Erythroblast (primary cell): ENCODE data around the gene AGO4.
A peak's percentile ranks its signal among the peaks of the same experiment; 100 is the strongest.
"Not testable (repeated sequence)": the region's sequence is repeated elsewhere in the genome, so short reads cannot be mapped to it uniquely, and the experiment has no call there.

Experiments
- DNase-seq, 2 experiments: peaks; one replicate each; lab custom pipeline; 2025; lab: John Stamatoyannopoulos, UW
- GATA1 ChIP-seq: IDR thresholded peaks from 2 replicates; pipeline ENCODE4 v1.6.1; 2011; ENCODE audit warnings: low read depth, mild to moderate bottlenecking, control low read depth, low read length, moderate library complexity
- POLR2A ChIP-seq: IDR thresholded peaks from 2 replicates; pipeline ENCODE4 v1.6.1; 2011; ENCODE audit warnings: mild to moderate bottlenecking, low read length

AGO4 gene

GRCh38 chr1:35863881-35864625, 56.2 kb downstream of the AGO4 start:
- TF ChIP-seq POLR2A (no peak), GATA1 (no peak)
- DNase-seq: no peak

GRCh38 chr1:35864813-35865212, 57.0 kb downstream of the AGO4 start:
- no peak for DNase-seq

DNA sequence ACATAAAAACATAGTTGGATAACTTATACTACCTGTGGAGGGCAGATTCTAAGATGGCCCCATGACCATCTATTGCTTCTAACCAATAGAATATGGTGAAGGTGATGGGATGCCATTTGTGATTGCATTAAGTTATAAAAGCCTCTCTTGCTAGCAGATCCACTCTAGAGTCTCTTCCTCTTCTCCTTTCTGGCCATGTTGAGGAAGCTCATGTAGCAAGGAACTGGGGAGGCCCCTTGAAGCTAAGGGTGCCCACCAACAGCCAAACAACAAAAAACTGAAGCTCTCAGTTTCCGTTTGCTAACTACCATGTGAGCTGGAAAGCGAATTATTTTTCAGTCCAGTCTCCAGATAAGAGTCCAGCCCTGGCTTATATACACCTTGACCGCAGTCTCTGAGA, 59.2 kb downstream of the AGO4 start:
- DNase-seq: no peak
- TF ChIP-seq POLR2A (no peak), GATA1 (no peak)

More at GRCh38 chr1:35864813-35865212, 57.0 kb downstream of the AGO4 start:
- no peak for TF ChIP-seq GATA1
- TF ChIP-seq POLR2A: no peak

- DNase-seq: not testable (repeated sequence)
These were observed 61.6 kb downstream of the AGO4 start for GRCh38 chr1:35869245-35869950.

DNA sequence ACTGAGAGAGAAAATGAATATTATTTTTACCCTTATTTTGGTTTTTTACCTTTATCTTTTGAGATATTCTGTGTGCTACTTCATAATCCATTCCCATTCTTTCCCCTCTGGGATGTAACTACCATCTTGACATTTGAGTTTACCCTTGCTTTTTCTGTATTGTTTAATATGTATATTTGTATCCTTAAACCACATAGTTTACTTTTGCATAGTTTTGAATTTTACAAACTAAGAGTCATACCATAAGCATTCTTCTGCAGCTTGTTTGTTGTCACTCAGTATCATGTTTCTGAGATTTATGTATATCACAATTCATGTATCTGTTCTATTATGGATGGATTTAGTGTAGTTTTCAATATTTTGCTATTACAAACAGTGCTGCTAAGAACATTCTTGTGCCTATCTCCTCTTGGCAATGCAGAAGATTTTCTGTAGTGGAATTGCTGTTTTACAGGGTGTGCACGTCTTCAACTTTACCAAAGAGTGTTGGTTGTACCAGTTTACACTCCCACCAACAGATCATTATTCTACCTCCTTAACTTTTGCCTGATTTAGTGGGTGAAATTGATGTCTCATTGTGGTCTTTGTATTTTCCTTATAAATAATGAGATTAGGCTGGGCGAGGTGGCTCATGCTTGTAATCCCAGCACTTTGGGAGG, 63.0 kb downstream of the AGO4 start:
- TF ChIP-seq GATA1 (no peak), POLR2A (no peak)
- DNase-seq: no peak

DNA sequence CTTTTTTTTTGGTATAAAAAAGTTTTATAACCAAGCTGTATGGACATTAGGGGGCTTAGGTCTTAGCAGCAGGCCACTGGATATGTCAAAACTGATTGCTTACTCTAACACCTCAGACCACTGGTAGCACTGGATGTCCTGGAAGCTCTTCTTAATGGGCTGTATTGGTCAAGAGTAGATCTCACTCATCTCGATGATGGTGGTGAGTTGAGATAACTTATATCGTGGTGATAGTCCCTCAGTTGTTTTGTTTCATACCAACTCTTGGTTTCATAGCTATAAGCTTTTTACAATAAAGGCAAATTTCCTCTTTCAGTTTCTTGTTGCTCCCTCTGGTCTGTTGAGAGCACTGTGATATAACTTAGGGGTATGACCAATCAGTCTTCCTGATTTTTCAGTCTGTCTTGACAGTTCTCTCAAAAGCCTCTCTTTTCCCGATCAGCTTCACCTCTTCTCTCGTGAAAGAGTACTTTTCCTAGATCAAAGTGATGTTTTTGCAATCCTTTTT, 65.5 kb downstream of the AGO4 start:
- TF ChIP-seq POLR2A (no peak), GATA1 (no peak)

GRCh38 chr1:35874115-35874514, 66.3 kb downstream of the AGO4 start:
- not testable (repeated sequence) for DNase-seq

More for the DNA sequence above, 65.5 kb downstream of the AGO4 start:
- no peak for DNase-seq

DNA sequence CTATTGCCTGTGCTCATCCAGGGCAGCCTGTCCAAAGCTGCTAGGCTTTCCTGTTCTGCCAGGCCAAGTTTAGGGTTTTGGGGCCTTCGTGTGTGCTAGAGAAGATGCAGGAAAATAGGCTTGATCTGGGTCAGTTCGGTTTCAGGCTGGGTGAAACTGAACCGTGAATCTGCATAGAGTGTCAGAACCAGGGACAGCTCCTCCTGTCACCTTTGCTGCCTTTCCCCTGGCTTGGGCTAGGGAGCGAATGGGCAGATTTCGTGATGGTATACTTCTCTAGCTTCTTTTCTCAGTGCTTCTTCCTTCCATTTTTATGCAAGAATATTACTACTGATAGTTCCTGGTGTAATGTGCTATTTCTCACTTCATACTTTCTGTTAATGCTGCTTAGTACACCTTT, 69.2 kb downstream of the AGO4 start:
- no peak for TF ChIP-seq GATA1
- TF ChIP-seq POLR2A: no peak
- DNase-seq: peak in 1 of 2 experiments; percentile 12

GRCh38 chr1:35881850-35882273, 74.0 kb downstream of the AGO4 start:
- TF ChIP-seq GATA1: no peak
- no peak for TF ChIP-seq POLR2A
- peak; percentile 28 to 56 for DNase-seq

DNA sequence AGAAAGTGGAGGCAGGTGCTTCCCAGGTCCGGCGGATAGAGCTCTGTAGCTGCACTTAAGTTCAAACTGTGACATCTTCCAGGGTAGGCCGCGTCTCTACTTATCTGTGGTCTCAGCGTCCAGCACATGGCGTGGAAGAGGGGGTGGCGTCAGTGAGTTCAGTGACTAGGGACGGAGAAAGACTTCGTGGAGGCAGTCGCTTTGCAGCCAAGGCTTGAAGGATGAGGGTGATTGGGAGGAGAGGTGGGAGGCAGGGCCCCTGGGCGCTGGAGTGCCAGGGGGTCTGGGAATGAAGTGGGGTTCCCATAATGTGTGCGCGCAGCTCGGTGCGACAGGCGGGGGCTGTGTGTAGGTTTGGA, 74.7 kb downstream of the AGO4 start:
- no peak for TF ChIP-seq GATA1
- TF ChIP-seq POLR2A: no peak
- DNase-seq: peak; percentile 48 to 49

DNA sequence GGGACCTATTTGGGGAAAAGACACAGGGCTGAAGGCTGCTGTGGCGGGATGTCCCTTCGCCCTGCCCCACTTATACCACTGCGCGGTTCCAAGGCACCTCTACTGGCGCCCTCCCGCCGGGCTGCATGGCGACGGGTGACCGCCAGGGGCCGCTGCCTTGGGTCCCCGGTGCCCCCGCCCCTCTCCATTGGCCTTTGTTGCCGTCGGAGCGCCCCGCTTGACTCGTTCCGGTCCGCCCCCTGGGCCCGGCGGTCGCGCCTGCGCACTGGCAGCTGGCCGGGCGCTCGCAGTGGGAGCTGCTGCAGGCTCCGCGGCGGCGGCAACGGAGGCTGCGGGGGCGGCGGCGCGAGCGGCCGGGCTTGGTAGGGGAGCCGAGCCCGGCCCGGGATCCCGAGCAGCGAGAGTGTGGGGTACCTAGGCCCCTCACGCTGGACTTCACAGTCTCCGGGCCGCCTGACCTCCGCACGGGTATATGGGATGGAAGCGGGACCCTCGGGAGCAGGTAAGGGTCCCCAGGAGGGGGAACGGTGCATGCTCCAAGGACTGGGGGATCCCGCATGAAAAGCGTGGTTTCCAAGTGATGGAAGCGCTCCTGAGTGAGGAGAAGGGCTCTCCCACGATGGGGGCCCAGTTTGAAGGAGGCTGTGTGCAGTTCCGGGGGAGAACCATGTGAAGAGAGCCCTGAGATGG, 75.3 kb downstream of the AGO4 start, which contains the start of gene AGO1:
AGO1 (plus strand) TSS at position 265 of the 690 bp plus-strand sequence; CDS start at position 478, 213 bp downstream.
- peak; percentile 96 to 98 for DNase-seq
- TF ChIP-seq GATA1 (no peak), POLR2A (peak; percentile 57)

DNA sequence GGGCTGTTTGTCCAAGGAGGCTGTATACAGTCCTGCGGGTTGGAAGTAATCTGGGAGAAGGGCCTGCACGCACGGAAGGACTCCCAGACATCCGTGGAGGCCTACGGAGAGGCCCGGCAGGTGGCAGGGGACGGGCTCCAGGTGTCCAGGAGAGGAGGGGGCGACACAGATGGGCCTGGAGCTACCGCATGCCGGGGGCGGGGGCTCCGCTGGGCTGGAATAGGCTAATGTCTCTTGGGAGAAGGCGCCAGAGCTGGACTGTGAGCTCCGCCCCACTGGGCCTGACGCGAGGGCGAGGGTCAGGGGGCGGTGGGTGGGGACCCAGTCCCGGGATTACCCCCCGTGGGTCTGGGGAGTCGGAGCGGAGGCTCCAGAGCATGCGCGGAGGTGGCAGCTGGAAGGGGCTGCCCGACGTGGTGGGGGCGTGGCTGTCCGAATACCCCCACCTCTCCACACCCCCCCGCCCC, 75.9 kb downstream of the AGO4 start:
- peak; percentile 38 to 45 for DNase-seq
- no peak for TF ChIP-seq POLR2A
- no peak for TF ChIP-seq GATA1

- peak in 1 of 2 experiments; percentile 10 for DNase-seq
- TF ChIP-seq GATA1 (no peak), POLR2A (no peak)
These were observed 77.1 kb downstream of the AGO4 start for GRCh38 chr1:35884934-35885333.
